HG03558 (cell line): ENCODE results near the gene MGRN1.

Experiments used
- ATAC-seq: cut with Tn5 transposase; IDR thresholded peaks from one replicate; pipeline ENCODE4 v1.9.1; 2021; ENCODE audit warnings: moderate number of reproducible peaks; ENCODE audit not compliant: unreplicated experiment; ENCODE audit errors: extremely low read depth

The MGRN1 gene

GRCh38 chr16:4624015-4624826 lies at the start of gene MGRN1:
Gene MGRN1, plus strand, starts transcription at chr16:4624826. Its CDS starts 135 bp downstream, at chr16:4624961.
- ATAC-seq: peak; percentile 43

- ATAC-seq: no peak
Observed at GRCh38 chr16:4574919-4575705, 49.5 kb upstream of the MGRN1 start.

- no peak for ATAC-seq
Observed at GRCh38 chr16:4576008-4576407, 48.6 kb upstream of the MGRN1 start.

GRCh38 chr16:4578961-4579530 lies 45.6 kb upstream of the MGRN1 start:
- no peak for ATAC-seq

- no peak for ATAC-seq
Observed at GRCh38 chr16:4580250-4580649, 44.4 kb upstream of the MGRN1 start.

GRCh38 chr16:4583906-4584305 lies 40.7 kb upstream of the MGRN1 start:
- no peak for ATAC-seq

GRCh38 chr16:4586291-4586690 lies 38.3 kb upstream of the MGRN1 start:
- ATAC-seq: no peak

- no peak for ATAC-seq
Observed at GRCh38 chr16:4588386-4588785, 36.2 kb upstream of the MGRN1 start.

GRCh38 chr16:4588961-4589360 lies 35.7 kb upstream of the MGRN1 start:
- no peak for ATAC-seq

GRCh38 chr16:4591191-4591590 lies 33.4 kb upstream of the MGRN1 start:
- ATAC-seq: no peak

- ATAC-seq: no peak
Observed at GRCh38 chr16:4591706-4592470, 32.7 kb upstream of the MGRN1 start.

- ATAC-seq: no peak
Observed at GRCh38 chr16:4593086-4593485, 31.5 kb upstream of the MGRN1 start.

GRCh38 chr16:4594433-4595410 lies 29.9 kb upstream of the MGRN1 start:
- no peak for ATAC-seq

GRCh38 chr16:4597174-4597573 lies 27.5 kb upstream of the MGRN1 start:
- no peak for ATAC-seq

- no peak for ATAC-seq
Observed at GRCh38 chr16:4599037-4599436, 25.6 kb upstream of the MGRN1 start.

GRCh38 chr16:4599545-4599944 lies 25.1 kb upstream of the MGRN1 start:
- no peak for ATAC-seq

- no peak for ATAC-seq
Observed at GRCh38 chr16:4601036-4601863, 23.4 kb upstream of the MGRN1 start.

- no peak for ATAC-seq
Observed at GRCh38 chr16:4601864-4602186, 22.8 kb upstream of the MGRN1 start.

GRCh38 chr16:4602331-4602730 lies 22.3 kb upstream of the MGRN1 start:
- no peak for ATAC-seq
